ENCODE measurements around the gene DUSP1.

DUSP1 gene

DNA sequence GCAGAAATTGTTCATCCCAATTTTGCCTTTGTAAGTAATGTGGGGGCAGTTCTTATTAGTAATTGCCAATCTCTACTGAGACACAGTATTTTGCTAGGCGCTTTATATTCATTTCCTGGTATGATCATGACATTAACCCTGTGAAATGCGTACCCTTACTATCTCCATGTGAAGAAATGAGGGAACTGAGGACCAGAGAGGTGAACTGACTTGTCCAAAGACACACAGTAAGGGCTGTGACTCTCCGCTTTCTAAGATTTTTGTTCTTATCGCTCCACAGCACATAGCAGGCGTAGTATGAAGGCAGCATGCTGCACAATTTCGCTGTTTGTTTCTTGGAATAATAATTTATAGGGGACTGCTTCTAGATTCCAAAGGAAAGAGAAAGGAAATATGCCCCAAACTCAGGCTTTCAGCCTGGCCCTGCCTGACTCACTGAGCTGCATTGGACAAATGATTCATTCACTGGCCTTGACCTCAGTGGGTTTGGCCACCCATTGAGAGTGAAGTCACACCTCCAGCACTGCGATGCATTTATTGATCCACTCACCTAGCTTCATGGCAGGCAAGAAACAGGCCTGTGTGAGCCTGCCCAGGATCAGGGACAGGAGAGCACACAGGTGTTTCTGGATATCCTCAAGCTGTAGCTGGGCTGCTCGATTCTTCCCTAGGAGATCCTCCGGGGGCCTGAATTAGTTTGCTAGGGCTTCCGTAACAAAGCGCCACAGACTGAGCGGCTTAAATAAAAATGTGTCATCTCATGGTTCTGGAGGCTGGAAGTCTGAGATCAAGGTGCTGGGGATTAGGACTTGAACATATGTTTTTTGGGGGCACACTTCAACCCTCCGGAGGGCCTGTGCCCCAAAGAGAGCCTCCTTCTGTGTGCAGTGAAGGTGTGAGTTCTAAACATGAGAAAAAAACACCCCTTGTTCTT is 7.2 kb upstream of the DUSP1 start:
- no peak for DNase-seq (ENCODE audit: low spot score)

DNA sequence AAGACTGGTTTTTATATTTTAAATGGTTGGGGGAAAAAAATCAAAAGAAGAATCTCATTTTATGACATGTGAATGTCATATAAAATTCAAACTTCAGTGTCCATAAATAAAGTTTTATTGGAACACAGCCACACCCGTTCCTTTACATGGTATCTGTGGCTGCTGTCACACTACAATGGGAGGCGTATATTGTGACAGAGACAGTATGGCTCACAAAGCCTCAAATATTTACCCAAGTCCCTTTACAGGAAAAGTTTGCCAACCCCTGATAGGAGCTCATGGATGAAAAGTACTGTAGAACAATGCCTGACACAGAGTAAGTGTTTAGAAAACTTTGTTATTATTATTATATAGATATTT is 5.2 kb upstream of the DUSP1 start:
- no peak for DNase-seq (ENCODE audit: low spot score)

DNA sequence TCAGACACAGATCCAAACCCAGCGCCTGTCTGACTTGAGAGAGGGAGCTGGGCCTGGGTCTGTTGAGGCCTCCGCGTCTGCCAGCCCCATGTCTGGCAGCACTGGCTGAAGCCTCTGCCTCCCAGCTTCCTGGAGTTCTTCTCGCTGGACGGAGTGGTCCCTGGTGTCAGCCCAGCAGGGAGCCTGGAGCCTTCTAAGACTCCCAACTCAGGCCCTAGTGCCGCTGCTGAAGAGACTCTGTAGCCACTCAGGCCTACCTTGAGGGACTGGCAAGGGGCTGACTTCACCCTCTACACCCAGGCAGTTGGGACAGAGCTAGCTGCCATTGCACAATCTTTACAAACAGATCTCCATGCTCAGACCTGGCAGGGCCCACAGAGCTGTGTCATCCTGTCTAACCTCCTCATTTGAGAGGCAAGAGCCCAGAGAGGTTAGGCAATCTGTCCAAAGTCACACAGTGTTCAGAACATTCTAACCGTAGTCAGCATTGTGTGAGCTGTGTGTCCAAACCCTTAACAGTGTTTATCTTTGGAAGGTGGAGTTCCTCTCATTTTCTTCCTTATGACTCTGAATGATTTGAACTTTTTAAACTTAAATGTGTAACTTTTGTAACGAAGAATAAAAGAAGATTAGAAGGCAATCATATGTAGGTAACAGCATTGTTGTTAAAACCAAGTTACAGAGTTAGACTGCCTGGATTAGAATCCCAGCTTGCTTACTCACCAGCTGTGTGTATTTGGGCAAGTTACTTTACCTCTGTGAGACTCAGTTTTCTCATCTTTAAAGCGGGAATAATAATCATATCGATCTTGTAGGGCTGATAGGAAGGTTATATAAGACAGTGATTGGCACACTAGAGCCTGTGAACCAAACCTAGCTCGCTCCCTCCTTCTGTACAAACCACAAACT is 4.6 kb upstream of the DUSP1 start:
- DNase-seq (ENCODE audit: low spot score) = no peak

DNA sequence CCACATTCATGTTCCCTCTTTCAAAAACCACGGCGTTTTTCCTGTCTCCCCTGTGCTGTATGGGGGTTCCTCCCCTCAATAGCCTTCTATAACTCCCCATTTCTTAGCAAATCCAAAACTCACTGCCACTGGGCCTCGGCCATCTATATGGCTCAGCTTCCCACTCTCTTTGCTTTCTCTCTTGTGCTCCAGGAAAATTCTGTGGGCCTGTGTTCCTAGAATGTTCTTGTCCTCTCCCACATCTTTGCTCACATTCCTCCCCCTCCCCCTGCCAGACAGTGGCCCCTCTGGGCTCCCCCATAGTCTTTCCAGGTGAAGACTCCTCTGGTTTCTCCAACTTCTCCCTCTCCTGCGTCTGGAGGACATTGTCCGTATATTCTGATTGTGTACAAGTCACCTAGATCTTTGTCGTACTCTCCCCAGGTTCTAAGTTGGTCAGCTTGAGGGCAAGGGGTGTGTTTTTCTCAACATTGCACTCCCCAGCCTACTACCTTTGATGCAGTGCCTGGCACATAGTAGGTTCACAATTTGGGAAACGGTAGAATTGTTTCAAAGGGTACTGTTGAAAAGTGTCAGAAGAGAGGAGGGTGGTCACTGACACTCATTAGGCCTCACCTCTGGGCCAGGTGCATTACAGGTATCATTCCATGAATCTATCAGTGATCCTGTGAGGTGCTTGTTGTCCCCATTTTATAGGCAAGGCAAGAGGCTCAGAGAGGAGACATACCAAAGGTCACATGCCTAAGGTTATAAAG is 3.7 kb upstream of the DUSP1 start:
- no peak for DNase-seq (ENCODE audit: low spot score)

DNA sequence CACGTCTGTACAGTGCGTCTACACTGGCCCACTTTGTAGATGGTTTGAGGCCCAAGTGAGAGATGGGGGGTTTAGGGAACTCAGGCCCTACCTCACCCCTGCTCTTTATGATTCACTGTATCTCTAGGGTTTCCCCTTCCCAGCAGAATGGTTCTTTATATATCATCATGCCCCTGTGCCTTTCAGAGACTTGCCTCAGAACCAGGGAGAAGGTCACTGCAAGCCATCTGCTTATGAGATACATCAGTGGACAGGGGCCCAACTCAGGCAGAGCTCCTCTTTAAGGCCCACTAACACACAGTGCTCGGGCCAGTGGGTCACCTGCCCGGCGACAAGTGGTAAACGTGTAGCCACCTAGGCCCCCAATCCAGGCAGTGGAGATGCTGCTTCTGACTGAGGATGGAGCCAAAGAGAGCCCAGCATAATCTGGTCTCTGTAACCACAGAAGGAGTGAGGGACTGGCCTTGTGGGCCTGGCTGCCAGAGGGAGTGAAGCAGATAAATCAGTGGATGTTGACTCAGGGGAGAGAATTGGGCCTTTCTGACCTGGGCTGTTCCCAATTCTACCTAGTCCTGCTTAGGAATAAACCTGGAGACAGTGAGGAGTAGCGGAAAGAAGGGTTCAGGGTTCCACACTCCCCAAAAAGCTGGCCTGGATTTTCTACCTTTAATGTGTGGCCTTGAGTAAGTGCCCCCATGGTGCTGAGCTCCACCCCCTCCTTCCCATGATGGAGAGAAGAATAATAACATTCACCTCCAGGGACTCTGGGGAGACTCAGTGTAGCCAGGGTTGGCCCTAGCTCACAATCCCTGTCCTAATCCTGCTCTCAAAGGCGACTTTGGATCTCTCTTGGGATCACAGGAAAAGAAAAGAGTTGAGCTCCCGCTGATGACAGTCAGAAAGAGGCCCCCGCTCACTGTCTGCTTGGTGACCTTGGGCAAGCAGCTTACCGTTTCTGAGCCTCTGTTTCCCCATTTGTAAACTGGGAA is 2.8 kb upstream of the DUSP1 start:
- no peak for DNase-seq (ENCODE audit: low spot score)

DNA sequence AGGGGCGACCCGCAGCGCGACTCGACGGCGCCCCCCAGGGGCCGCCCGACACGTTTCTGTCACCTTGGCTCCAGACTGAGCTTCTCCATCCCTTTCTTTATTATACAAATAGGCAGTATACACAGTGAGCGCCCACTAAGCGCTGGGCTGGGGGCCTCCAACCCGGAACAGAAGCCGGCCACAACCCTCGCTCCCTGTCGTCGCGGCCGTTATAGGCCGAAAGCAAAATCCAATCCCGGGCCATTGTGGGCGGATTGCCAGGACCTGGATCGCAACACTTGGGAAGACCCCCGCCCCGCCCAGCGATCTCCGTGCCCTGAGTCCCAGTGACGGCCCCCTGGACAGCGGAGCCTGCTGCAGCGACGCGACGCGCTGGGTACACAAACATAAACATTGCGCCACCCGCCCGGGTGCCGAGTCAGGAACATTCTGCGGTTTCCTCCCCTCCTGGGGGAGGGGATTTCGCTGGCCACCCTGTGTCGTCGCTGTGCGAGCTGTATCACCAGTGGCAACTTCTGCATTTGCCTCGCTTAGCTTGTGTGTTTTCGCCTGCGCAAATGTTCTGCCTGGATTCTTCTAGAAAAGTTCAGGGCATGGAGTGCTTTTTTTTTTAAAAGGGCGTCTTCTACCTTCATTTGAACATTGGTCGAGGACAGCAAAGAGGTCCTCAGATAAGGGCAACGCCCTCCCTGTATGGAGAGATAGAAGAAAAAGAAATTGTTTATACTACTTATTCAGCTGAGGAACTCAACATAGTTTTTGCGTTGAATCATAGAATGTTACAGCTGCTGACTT is 1.3 kb upstream of the DUSP1 start:
- DNase-seq (ENCODE audit: low spot score) = peak; percentile 88

DNA sequence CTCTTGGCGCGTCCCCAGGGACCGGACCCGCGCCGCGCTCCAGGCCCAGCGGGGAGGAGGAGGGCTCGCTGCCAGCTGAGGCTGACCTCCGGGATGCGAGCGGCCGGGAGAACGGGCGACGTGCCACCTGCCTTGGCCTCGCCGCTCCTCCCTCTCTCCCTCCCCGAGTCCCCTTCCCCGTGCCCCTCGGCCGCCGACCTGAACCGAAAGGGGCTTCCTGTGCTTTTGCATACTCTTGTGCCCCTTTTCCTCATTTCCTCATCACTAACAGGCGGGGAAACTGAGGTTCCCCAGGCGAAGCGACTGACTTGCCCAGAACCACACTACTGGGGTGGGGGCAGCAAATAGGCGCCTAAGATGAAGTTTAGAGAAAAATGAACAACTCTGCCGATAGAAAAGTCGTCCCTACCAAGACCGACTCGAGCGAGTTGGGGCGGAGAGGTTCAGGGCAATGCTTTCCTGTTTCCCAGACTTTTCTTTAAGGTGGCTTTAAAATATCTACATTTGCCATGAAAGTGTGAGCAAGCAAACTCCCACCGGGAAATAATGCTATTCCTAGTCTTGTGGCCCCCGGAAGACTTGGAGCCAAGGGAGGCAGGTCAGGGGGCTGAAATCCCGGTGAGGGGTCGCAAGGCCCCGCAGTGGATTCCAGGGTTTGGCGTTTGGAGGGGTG is 580 bp upstream of the DUSP1 start:
- DNase-seq (ENCODE audit: low spot score) = no peak

DNA sequence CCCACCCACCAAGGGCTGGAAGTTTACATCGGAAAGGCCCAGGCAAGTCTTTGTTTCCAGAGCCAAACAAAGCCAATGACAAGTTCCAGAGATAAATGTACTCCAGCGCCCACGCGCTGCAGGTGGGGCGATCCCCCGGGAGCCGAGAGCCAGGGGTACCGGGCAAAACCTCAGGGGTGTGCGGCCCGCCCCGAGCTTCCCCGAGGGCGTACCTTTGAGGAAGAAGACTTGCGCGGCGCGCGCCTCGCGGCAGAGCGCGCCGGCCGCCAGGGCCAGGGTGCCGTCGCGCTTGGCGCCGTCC is 671 bp downstream of the DUSP1 start:
- DNase-seq (ENCODE audit: low spot score) = peak; percentile 83

DNA sequence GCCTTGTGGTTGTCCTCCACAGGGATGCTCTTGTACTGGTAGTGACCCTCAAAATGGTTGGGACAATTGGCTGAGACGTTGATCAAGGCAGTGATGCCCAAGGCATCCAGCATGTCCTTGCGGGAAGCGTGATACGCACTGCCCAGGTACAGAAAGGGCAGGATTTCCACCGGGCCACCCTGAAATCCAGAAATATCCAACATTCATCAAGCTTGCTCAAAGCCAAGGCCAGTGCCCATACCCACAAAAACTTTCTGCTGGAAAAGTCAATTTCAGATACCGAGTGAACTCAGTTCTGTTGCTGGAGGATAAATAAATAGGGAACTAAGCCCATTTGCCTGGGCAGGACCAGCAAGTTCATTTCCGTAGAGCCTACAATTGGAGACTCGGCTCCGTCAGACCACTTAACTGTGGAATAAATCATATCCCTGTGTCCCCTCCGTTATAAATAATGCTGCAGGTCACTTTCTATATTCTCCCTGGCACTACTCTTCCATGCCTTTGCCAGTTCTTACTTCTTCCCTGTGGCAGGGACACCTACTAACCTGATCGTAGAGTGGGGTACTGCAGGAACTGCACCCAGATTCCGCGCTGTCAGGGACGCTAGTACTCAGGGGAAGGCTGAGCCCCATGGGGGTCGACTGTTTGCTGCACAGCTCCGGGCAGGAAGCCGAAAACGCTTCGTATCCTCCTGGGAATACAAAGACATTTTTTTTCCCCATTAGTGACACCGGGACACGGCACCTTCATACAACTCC is 1.2 kb downstream of the DUSP1 start:
- no peak for DNase-seq (ENCODE audit: low spot score)

DNA sequence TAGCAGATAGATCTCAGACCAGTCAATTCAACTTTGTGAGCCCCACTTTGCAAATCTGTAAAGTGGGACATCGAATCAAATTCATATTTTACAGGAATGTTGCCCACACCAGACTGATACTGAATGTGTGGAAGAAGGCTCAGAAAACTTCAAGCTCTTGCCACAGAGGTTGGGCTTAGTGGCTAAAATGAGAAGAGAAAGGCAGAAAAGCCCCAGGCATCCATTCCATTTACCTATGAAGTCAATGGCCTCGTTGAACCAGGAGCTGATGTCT is 1.7 kb downstream of the DUSP1 start:
- no peak for DNase-seq (ENCODE audit: low spot score)

DNA sequence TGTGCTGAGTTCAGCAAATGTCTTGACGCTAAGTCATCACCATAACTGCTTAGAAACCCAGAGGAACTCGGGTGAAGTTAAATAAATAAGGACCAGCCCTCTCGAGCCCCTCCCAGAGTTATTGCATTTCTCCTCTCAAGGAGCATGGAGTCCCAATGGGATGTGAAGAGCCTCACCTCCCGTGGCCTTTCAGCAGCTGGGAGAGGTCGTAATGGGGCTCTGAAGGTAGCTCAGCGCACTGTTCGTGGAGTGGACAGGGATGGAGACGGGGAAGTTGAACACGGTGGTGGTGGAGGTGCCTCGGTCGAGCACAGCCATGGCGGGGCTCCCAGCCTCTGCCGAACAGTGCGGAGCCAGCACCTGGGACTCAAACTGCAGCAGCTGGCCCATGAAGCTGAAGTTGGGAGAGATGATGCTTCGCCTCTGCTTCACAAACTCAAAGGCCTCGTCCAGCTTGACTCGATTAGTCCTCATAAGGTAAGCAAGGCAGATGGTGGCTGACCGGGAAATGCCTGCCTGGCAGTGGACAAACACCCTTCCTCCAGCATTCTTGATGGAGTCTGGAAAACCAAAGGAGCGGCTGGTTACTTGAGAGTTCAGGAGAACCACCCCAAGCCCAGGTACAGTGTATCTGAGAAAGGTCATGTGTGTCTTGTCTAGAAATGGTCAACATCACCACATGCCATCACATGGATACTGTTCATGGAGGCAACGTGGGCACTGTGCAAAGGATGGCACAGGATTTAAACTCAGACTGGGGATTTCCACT is 2.2 kb downstream of the DUSP1 start:
- DNase-seq (ENCODE audit: low spot score) = no peak

DNA sequence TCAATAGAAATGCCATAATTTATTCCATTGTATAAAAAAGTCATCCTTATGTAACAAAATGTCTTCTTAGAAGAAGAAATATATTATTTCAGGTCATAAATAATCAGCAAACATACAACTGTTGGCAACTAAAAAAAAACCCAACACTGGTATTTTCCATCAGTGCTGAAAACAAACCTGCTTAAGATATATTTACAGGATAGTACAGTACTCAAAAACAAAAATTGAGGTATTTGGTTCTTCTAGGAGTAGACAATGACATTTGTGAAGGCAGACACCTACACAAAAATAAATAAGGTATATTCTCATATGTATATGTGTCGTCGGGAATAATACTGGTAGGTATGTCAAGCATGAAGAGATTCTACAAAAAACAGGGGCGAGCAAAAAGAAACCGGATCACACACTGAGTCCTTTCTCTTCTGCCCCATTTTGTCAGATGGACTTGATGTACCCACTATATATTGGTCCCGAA is 2.9 kb downstream of the DUSP1 start:
- DNase-seq (ENCODE audit: low spot score) = no peak

DNA sequence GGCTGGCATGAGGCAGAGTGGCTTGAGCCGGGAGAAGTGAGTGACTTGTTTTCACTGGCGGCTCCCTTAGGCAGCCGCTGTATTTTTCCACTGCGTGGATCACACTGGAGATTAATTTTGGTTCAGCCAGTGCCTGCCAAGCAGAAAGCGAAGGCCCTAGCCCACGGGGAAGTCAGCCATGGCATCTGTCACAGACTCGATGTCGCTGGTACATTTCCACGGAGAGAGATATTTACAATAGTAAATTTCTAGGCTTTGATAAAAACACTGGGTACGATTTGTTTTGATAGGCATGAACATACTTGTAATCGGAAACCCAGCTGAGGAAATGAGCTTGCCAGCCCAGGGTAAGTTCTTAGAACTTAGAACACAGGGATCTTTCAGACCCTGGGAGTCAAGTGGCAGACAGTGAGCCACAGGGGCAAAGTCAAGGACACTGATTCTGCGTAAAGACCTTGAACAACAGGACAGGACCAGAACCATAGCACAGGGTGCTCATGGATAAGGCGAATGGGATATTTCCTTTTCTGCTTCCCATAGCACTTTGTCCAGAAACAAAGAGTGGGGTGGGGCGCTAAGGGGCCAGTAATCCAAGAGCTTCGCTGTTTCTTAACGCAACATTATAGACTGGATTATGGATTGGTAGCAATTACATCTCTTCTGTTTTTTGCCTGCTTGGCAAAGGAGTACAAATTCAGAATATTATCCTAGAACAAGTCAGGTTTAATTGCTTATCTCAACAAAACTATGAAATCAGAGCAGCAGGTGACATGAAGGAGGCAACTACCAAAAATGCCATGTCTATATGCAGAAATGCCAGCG is 4.5 kb downstream of the DUSP1 start:
- no peak for DNase-seq (ENCODE audit: low spot score)

DNA sequence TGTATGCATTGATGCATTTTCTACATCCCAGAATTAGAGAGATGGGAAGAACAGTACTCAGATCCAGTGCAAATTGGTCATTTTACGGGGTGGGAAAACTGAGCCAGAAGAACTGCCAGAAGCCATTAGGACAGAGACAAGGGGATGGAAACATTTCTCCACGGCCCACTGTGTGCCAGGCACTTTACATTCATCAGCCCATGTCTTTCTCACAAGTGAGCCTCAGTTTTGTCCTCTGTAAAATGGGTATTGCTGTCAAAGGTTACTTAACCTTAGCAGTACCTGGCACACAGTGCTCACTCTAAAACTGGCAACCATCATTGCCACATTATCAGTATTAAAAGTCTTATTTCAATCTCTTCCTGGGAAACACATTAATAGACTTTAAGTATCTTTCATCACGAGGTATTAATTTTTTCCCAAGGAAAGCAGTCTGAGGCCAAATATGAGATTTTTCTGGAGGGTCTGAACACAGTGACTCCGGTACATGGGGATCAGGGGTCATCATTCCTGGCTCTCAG is 5.2 kb downstream of the DUSP1 start:
- no peak for DNase-seq (ENCODE audit: low spot score)

DNA sequence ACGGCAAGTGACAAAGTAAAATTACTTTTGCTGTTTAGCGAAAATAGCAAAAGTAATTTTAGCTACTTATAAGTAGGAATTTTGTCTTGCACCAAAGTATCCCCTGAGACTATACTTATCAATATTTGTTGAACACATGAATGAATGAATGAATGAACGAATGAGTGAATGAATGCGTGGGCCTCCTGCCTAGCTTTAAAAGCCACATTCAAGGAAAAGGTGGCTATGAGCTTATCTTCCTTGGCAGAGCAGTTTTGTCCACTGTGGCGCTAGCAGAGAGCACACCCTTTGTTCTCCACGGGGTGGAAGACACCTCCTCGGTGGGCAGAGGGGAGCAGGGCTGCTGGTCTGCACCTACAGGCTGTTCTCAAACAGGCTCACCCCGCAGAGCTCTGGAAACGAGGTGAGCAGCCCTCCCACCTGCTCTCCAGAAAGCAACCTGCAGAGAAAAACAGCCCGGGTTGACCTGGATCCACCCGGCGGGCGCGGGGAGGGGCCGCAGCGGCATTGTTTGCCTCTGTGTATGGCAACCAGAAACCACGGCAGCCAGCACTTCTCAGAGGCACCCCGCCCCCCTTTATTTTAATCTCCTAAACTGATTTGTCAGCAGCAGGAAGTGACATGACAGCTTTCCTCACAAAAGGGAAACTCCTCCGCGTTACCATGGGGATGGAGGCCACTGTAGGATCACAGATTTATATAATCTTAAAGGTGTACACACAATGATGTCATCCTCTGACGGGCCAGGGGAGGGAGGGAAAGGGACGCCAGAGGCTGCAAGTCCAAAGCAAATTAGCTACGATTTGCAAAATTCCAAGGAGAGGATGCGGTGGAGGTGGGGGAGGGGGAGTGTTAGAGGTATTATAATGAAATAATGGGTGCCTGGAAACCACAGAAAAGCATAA is 5.9 kb downstream of the DUSP1 start:
- DNase-seq (ENCODE audit: low spot score) = peak; percentile 92

DNA sequence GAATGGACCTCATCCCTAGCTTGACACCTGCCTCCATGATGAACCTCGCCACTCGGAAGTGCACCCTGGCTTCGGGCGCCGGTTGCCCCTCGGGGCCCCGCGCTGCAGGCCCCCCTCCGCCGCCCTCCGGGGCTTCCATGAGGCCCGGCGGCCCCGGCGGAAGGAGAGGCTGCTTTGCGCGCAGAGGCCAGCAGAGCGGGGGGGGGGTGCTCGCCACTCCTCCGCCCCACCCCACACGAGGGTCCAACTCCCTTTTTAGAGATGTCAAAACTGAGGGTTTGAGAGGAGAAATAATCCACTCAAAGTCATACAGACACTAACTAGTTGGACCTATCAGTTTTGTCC is 7.9 kb downstream of the DUSP1 start:
- DNase-seq (ENCODE audit: low spot score) = no peak

Data from ecto neural progenitor cell (in vitro differentiated cells).